HepG2 (cell line): ENCODE data around the gene EFNA2.
"Not testable (repeated sequence)": the region's sequence is repeated elsewhere in the genome, so short reads cannot be mapped to it uniquely, and the experiment has no call there.

Source experiments
- CAMTA2 ChIP-seq: sonication (generic); formaldehyde crosslinking; IDR thresholded peaks from 2 replicates; pipeline ENCODE4 v1.4.0; 2020; ENCODE audit warnings: mild to moderate bottlenecking, missing genetic modification reagents, borderline replicate concordance
- CTCF ChIP-seq: sonication (generic); formaldehyde crosslinking; IDR thresholded peaks from 2 replicates; pipeline ENCODE4 v1.5.0; 2020; ENCODE audit warnings: mild to moderate bottlenecking, missing genetic modification reagents, moderate library complexity
- ELF1 ChIP-seq: sonication (generic); formaldehyde crosslinking; IDR thresholded peaks from 2 replicates; pipeline ENCODE4 v1.4.0; 2020; ENCODE audit warnings: missing genetic modification reagents
- EZH2 ChIP-seq: conservative IDR thresholded peaks from 2 replicates; pipeline ENCODE4 v1.6.1; 2012; ENCODE audit warnings: mild to moderate bottlenecking, low read depth, low read length, moderate library complexity
- HMGXB4 ChIP-seq, 2 experiments: sonication (generic) in 1 of 2; formaldehyde crosslinking in 1 of 2; IDR thresholded peaks; 2 replicates each; pipeline versions ENCODE4 v1.4.0 to v1.6.1; 2018 to 2020; ENCODE audit warnings: missing genetic modification reagents in 2 of 2, borderline replicate concordance in 1 of 2, low read depth in 1 of 2, mild to moderate bottlenecking in 1 of 2, missing biosample characterization in 1 of 2
- MAFK ChIP-seq, 2 experiments: IDR thresholded peaks in 1 of 2; conservative IDR thresholded peaks in 1 of 2; 2 replicates each; pipeline ENCODE4 v1.6.1; 2011; ENCODE audit warnings: improper control_type of control experiment in 2 of 2, low read length in 2 of 2
- RELA ChIP-seq: sonication (generic); formaldehyde crosslinking; IDR thresholded peaks from 2 replicates; pipeline ENCODE4 v1.4.0; 2020; ENCODE audit warnings: missing genetic modification reagents
- ZNF263 ChIP-seq: sonication (generic); formaldehyde crosslinking; IDR thresholded peaks from 2 replicates; pipeline ENCODE4 v1.4.0; 2020; ENCODE audit warnings: missing genetic modification reagents
- ZNF501 ChIP-seq: sonication (generic); formaldehyde crosslinking; IDR thresholded peaks from 2 replicates; pipeline ENCODE4 v1.5.1; 2020; ENCODE audit warnings: mild to moderate bottlenecking, moderate library complexity, missing genetic modification reagents
- ZNF558 ChIP-seq: sonication (generic); formaldehyde crosslinking; IDR thresholded peaks from 2 replicates; pipeline ENCODE4 v1.9.0; 2022; ENCODE audit warnings: mild to moderate bottlenecking, missing genetic modification reagents, borderline replicate concordance
- ZNF616 ChIP-seq: sonication (generic); formaldehyde crosslinking; IDR thresholded peaks from 2 replicates; pipeline ENCODE4 v1.5.0; 2020; ENCODE audit warnings: low read depth, mild to moderate bottlenecking, missing genetic modification reagents

GRCh38 chr19:1332208-1332607, 46.5 kb downstream of the EFNA2 start:
- TF ChIP-seq ZNF263 (CRISPR knock-in tag); RELA (CRISPR knock-in tag); HMGXB4 (CRISPR knock-in tag; IDR thresholded peaks at IDR 0.05; ENCODE audit: borderline replicate concordance in 1 of 2, low read depth in 1 of 2); ZNF616 (CRISPR knock-in tag); CTCF (CRISPR knock-in tag); MAFK (conservative IDR thresholded peaks at IDR 0.05 in 1 of 2, IDR thresholded peaks at IDR 0.05 in 1 of 2; ENCODE audit: low read length in 2 of 2); ELF1; ZNF501 (CRISPR knock-in tag); CAMTA2; ZNF558 (CRISPR knock-in tag); EZH2: not testable (repeated sequence)
